NT2/D1 (cell line): Measurements from ENCODE around the gene MICAL2.

ENCODE experiments used
- SUZ12 ChIP-seq: IDR thresholded peaks from 2 replicates; pipeline ENCODE4 v1.6.1; 2011; ENCODE audit not compliant: insufficient read length, insufficient read depth; ENCODE audit errors: extremely low read depth
- YY1 ChIP-seq: IDR thresholded peaks from 2 replicates; pipeline ENCODE4 v1.6.1; 2011; ENCODE audit not compliant: insufficient read length, insufficient read depth
- ZNF274 ChIP-seq: IDR thresholded peaks from 2 replicates; pipeline ENCODE4 v1.6.1; 2011; ENCODE audit warnings: mild to moderate bottlenecking, low read depth, low read length

GRCh38 chr11:12237381-12237784 is 127.0 kb downstream of the MICAL2 start:
- TF ChIP-seq YY1 (no peak), ZNF274 (no peak), SUZ12 (no peak)
